ENCODE results near the gene COL25A1.

- no peak for TF ChIP-seq EZH2phosphoT487 (IDR thresholded peaks at IDR 0.05; ENCODE audit: insufficient read depth, low read depth)
- TF ChIP-seq EZH2 (IDR thresholded peaks at IDR 0.05; ENCODE audit: insufficient read depth, poor library complexity, severe bottlenecking), result no peak
Observed at GRCh38 chr4:108980455-108981239, 321.8 kb downstream of the COL25A1 start.
